NCI-H524 (cell line): ENCODE data around the gene EIF1.
"Not testable (repeated sequence)": the region's sequence is repeated elsewhere in the genome, so short reads cannot be mapped to it uniquely, and the experiment has no call there.

ENCODE experiments used
- DNase-seq, 2 experiments: peaks; one replicate each; lab custom pipeline; 2025; lab: John Stamatoyannopoulos, UW

EIF1 gene

DNA sequence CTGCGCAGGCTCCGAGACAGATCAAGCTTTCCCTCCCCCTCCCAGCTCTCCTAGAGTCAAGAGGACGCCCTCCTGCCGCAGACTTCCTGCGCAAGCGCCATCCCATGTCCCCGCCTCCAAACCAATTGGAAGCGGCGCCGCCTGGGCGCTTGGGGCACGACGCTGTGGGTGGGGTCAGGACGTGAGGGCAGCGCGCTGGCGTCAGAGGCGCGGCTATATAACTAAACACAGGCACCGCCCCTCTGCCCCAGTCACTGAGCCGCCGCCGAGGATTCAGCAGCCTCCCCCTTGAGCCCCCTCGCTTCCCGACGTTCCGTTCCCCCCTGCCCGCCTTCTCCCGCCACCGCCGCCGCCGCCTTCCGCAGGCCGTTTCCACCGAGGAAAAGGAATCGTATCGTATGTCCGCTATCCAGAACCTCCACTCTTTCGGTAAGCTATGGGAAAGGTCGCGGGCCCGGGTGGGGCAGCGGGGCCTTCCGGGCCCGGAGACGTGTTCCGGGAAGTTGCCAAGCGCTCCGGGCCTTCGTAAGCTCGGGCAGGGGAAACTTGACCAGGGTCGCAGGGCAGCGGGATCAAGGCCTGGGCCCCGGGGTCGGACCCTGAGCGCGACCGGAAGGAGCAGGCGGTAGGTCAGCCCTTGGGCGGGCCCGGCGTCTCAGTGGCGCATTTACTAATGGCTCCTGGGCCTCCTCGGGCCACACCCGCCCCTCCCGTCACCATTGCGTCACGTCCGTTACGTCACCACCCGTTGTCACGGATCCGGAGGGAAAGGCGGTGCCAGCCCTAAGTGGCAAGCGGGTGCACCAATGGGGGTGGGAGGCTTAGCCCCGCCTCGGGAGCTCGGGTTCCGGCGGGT, at the start of gene EIF1:
EIF1 (plus strand) TSS at position 245 of the 856 bp plus-strand sequence; CDS start at position 399, 154 bp downstream.
- peak; percentile 100 for DNase-seq

DNA sequence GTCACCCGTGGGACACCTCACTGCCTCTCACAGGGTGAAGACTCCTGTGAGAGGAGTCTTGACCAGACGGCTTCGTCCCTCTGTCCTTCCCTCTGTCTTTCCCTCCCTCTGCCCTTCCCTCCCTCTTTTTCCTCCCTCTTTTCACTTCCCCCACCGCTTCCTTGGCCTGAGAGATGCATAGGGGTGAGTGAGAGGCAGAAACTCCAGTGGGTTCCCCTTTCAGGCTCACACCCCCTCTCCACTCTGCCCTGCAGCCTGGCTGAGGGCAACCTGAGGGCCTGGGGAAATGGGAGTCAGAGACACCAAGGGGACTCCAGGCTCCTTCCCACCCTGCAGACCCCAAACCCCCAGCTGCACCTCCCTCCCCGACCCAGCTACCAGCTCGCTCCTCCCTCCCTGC, 49.7 kb upstream of the EIF1 start:
- no peak for DNase-seq

DNA sequence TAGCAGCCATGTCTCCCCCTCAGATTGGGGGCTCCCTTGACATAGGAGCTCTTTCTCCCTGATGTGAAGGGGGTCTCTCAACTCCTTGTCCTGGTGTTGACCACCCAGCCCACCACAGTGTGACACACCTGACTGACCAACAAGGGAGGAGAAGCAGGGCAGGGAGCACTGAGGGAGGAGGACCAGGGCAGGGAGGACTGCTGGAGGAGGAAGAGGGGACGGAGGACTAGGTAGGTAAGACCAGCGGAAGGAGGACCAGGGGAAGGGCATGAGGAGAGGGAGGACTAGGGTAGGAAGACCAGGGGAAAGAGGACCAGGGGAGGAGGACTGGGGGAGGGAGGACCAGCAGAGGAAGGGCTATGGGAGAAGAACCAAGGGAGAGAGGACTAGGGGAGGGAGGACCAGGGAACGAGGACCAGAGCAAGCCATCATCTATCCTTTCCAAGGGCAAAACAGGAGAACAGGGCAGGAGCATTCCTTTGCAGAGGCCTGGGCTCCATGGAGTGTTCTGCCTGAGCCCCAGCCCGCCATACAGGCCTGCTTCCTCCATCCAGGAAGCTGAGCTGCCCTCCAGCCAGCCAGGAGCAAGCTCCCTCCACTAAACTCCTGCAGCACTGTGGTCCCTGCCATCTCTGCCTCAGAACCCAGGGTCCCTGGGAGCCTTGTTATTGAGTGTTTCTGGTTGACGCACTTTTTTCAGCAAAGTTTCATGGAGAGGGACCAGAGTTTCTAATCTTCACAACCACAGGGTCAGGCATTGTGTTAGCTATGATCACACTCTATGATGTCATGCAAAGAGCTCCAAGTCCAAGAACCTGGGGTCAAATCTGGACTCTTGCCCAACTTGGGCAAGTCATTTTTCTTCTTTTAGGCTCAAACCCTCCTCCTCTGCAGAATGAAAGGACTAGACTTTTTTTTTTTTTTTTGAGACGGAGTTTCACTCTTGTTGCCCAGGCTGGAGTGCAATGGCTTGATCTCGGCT, 48.9 kb upstream of the EIF1 start:
- DNase-seq: no peak

DNA sequence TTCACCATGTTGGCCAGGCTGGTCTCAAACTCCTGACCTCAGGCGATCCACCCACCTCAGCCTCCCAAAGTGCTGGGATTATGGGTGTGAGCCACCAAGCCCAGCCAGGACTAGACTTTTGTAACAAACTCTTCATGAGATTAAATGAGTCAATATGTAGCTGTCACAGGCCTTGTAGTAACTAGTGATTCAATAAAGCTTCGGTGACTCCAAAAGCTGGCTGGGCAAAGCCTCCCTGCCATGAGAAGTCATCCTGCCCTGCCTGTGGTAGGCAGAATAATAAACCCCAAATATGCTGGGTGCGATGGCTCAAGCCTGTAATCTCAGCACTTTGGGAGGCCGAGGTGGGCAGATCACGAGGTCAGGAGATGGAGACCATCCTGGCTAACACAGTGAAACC, 48.1 kb upstream of the EIF1 start:
- DNase-seq: not testable (repeated sequence)

DNA sequence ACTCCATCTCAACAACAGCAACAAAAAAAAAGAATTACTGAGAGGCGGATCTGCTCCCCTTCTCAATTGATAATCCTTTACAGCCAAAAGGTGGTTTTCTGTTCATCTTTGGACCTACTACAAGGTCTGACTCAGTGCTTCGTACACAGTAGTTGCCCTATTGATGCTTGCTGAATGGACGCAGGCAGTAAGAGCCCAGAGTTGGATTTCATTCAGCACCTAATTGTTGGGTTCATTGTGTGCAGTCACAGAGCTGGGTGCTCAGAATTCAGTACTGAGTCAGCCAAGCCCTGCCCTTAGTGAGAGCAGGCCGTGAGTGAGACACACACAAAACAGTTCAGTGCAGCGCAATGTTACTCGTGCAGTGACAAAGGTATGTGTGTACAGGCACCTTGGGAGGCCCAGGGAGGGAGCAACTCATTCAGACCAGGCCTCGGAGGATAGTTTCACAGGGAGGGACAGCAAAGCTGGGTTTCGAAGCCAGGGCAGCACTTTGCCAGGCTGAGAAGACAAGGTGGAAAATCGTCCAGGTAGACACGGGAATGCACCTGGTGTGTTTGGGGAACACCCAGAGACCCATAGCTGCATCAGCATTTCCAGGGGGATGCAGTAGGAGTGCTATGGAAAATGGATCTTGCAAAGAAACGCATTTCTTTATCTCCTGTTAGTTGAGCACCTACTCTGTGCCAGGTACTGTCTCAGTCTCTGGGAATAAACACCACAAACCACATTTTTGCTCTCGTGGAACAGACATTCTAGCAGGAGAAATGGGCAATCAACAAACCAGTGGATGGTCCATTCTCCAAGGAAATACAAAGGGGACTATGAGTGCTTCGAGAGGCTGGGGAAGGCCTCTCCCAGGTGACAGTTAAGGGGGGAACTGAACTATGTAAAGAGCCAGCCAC, 46.2 kb upstream of the EIF1 start:
- no peak for DNase-seq

DNA sequence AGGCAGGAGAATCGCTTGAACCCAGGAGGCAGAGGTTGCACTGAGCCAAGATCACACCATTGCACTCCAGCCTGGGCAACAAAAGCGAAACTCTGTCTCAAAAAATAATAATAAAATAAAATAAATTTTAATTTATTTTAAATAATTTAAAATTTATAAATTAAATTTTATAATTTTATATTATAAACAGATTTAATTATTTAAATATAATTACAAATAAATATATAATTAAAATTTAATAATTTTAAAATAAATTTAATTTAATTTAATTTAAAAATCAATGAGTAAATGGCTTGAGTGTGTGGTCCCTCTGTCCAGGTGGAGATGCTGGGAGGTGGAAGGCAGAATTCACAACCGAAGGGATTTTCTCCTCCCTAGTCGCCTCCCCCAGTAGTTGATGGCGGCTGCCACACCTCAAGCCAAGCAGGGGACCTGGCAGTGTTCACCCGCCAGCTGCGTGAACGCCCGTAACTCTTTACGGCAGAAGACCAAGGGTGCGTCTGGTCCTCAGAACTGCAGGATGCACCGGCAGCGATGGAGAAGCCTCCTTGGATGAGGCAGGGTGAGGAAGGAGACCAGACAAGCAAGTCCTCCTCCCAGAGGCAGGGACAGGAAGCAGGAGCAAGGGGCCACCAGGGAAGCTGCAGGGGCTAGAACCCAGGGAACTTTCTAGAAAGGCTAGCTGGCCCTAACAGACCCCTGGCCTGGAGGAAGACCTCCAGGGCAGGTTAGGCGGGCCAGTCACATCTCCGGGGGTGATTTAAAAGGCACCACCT, 41.5 kb upstream of the EIF1 start:
- DNase-seq: no peak

DNA sequence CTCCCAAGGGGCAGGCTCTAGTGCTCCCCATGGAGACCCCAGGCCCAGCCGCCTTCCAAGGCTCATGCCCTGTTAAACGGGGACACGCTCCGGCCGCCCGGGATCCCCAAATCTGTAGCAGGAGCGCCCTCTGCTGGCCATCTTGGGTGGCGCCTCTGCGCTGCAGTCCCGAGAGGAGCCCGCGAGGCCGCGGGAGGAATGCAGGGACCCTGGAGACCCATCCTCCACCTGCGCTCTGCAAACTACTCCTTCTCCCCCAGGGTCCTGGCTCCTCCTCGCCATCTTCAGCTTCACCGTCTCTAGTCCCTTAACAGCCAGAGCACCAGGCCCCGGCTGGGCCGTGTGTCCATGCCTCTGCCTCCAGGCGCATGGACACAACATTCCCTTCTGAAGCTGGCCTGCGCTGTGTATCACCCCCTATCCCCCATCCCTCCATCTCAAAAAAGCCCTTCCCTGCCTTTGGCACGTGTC, 40.7 kb upstream of the EIF1 start:
- DNase-seq: peak; percentile 51 to 77

DNA sequence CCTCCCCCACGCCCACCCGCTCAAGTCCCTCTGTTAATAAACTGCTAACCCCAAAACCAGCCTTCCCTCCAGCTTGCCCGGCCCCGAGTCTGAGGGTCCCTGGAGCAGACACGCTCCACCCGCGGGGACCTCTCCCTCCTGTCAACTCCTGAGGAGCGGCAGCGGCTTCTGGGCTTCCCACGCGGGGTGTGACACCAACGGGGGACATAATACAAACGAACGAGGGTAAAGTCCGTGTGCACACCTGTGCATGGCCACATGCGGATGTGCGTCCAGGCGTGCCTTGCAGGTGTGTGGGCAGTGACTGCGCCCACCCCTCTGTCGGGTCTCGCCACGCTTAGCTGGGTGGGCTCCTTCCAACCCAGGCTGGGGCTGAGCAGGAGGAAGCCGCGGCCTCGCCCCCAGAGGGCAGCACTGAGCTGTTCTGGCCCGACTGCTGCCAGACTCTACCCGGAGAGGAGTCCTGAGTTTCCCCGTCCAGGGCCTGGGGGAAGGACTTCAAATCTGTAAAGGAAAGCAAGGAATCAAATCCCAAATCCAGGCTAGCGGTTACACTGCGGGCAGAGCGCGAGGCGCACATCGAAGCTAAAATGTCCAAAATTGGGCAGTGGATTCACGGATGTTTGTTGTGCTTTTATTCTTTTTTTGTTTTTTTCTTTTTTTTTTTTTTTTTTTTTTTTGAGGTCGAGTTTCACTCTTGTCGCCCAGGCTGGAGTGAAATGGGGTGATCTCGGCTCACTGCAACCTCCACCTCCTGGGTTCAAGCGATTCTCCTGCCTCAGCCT, 40.1 kb upstream of the EIF1 start:
- peak; percentile 50 to 76 for DNase-seq

DNA sequence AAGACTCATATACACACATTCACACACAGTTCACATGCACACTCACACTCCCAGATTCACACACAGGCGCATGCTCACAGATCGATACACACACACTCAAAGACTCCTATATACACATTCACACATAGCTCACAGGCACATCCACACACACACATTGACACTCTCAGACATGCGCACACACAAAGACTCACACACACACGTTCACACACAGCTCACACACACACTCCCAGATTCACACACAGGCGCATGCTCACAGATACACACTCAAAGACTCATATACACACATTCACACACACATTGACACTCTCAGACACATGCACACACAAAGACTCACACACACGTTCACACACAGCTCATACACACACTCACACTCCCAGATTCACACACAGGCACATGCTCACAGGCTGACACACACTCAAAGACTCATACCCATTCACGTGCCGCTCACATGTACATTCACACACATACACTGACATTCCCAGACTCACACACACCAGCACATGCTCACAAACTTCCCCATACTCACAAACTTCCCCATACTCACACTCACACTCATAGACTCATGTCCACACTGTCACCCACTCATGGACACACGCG, 38.7 kb upstream of the EIF1 start:
- DNase-seq: no peak

DNA sequence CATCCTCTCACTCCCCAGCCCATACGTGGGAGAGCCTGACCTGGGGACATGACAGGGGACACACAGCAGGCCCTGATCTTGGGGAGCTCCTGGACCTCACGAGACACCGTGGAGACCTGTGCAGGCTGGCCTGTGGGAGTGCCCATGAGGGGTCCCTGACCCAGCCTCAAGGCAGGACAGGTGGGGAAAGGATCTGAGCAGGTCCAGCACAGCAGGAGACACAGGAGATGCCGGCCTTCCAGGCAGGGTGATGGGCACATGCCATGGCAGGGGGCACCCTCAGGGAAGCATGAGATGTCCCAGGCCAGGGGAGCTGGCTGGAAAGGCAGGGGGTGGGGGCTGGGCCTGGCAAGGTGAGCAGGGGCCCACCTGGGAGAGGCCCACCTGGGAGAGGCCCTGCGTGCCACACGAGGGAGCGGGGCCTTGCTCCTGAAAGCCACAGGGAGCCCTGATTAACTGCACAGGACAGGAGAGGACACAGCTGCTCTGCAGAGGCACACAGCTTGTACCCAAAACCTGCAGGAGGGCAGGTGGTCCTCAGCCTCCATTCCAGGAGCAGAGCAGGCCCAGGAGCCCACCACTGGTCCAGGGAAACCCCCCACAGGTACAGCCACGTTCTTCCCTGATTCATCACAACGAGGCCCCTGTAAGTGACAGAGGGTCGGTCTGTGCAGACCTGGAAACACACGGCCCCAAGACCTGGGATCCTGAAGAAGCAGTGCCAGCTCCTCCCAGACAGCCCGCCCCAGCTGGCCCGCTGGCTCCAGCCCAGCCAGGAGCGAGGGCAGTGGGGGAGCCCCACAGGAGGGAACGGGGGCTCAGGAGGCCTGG, 37.7 kb upstream of the EIF1 start:
- DNase-seq: no peak

DNA sequence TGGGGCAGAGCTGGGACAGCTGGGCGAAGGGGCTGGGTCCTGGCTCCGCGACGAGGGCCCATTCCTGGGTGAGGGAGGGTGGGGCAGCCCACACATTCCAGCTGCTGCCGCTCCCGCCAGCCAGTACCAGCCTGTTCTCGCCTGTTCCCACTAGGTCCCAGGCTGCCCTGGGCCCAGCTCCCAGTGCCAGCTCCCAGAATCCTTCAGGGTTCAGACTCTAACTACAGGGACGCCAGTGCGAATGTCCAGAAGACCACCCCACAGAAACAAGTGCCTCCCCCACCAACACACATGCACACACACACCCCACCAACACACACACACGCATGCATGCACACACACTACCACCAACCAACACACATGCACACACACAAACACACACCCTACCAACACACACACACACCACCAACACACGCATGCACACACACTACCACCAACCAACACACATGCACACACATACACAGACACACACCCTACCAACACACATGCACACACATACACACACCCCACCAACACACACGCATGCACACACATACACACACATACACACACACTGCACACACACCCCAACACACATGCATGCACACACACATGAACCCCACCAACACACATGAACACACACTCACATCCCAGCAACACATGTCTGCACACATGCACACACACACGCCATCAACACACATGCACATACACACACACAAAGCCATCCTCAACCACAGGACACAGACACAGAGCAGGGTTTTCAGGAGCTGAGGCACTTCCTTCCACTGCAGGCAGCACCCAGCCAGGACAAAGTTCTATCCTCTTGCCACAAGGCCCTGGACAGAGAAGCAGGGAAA, 36.8 kb upstream of the EIF1 start:
- peak in 1 of 2 experiments; percentile 40 for DNase-seq

DNA sequence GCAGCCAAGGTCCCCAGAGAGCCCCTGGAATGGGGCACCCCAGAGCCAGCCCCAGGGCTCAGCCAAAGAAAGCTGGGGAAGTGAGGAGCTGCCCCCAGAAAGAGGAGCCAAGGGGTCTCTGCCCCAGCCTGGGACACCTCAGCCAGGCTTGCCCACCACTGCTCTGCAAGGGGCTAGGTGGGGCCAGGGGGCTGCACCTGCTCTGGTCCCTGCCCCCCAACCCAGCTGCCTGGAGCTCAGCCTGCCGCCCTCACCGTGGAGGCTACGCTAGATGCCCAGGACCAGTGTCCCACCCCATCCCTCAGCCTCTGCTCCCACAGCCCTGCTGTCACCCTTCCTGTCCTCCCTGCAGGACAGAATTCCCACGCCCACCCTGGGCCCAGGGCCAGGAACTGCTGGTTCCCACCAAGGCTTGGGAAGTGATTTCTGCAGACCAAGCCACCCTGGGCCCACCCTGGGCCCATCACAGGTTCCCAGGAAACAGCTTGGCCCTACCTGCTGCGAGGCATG, 36.2 kb upstream of the EIF1 start:
- DNase-seq: no peak

DNA sequence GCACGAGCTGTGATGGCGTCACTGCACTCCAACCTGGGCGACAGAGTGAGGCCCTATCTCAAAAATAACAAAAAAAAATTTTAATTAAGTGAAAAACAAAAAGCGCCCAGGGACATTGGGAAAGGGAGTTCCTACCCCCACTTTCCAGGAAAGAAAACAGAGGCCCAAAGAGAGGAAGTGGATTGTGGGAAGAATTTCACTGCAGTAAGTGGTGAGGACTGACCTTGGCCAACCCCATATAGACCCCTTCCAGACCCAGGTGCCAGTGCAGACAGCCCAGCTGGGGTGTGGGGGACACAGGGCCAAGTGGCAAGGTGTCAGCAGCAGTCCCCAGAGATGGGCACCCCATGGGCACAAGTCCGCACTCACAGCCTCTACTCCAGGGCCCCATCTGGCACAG, 35.3 kb upstream of the EIF1 start:
- DNase-seq: no peak

DNA sequence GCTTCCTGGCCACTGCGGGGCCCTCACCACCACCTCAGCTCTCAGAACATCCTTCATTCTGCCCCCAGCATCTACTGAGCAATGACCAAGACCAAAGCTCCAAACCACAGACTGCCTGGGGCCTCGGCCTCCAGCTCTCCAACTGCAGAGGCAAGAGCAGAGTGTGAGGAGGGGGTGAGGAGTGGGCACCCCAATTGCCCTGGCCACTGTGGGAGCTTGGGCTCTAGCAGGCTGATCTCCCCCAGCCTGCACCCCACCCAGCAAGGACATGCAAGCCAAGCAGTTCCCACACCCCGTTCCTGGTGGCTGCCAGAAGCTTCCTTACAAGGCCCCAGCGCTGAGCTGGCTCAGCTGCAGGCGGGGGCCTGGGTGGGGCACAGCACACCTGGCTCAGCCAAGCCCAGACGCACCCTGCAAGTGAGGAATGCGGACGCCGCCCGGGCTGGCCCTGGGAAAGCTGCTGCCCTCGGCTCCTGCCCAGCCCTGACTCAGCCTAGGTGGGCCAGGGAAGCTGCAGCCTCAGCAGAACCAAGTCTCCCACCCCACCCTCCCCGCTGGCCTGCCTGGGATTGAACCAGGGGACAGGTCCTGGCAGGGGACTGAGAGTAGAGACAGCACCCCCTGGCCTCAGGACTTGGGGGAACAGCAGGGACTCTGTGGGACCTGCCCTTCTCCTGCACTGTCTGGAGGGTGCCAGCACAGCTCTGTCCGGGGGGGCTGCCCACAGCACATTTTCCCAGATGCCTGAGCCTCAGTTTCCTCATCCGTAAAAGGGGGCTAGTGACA, 34.6 kb upstream of the EIF1 start:
- DNase-seq: no peak

DNA sequence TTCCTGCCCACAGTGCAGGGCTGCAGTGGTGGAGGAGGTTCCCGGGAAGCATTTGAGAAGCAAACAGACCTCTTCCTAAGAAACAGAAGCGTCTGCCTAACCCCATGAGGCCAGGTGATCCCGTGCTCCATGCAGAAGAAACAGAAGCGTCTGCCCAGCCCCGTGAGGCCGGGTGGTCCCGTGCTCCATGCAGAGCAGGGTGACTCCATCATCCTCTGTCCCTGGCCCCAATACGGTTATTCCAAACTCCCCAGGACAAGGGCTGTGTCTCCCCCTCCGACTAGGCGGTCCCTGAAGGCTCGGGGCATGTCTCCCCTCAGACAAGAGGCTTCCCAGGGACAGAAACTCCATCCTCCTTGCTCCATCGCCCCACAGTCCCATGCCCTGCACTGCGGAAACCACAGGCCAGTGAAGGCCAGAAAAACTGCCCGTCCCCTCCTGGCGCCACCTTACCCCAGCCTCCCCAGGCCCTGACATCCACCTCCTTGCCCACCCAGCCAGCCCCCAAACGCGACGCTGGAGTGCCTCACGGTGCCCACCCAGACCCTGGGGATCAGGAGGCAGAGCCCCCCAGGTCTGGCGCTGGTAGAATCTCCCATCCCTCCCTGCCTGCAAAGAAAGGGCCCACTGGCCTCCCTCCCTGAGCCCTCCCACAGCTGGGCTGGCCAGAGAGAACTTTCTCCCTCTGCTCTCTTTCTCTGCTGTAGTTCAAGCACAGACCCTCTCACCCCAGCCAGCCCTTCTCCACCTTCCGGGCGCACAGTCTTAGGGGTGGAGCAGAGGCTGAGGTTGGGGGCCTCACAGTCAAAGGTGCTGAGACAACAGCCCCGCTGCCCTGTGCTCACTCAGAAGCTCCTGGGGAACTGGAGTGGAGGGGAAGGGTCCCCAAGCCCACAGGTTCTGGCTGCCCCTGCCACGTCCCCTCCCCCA, 33.7 kb upstream of the EIF1 start:
- DNase-seq: no peak
